GM10266 (cell line): ENCODE data around the gene CELA2B.
"Not testable (repeated sequence)": the region's sequence is repeated elsewhere in the genome, so short reads cannot be mapped to it uniquely, and the experiment has no call there.

Source experiments
- DNase-seq: peaks from one replicate; pipeline ENCODE4 v3.0.0; 2012; ENCODE audit errors: extremely low spot score
- TF ChIP-seq, protein P1 (sequence below): IDR thresholded peaks from 2 replicates; pipeline ENCODE4 v1.5.1; 2012; ENCODE audit warnings: mild to moderate bottlenecking, low read depth; ENCODE audit not compliant: control insufficient read depth, insufficient read depth; ENCODE audit errors: missing control alignments

CELA2B gene

GRCh38 chr1:15455522-15455921 is 20.4 kb upstream of the CELA2B start:
- TF ChIP-seq, protein P1, sequence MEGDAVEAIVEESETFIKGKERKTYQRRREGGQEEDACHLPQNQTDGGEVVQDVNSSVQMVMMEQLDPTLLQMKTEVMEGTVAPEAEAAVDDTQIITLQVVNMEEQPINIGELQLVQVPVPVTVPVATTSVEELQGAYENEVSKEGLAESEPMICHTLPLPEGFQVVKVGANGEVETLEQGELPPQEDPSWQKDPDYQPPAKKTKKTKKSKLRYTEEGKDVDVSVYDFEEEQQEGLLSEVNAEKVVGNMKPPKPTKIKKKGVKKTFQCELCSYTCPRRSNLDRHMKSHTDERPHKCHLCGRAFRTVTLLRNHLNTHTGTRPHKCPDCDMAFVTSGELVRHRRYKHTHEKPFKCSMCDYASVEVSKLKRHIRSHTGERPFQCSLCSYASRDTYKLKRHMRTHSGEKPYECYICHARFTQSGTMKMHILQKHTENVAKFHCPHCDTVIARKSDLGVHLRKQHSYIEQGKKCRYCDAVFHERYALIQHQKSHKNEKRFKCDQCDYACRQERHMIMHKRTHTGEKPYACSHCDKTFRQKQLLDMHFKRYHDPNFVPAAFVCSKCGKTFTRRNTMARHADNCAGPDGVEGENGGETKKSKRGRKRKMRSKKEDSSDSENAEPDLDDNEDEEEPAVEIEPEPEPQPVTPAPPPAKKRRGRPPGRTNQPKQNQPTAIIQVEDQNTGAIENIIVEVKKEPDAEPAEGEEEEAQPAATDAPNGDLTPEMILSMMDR: no peak
- no peak for DNase-seq

GRCh38 chr1:15456313-15456954 is 19.5 kb upstream of the CELA2B start, which contains the start of gene CELA2A:
Gene CELA2A (plus strand): TSS chr1:15456732. CDS start chr1:15456754, 22 bp downstream.
- TF ChIP-seq, protein P1: no peak

DNA sequence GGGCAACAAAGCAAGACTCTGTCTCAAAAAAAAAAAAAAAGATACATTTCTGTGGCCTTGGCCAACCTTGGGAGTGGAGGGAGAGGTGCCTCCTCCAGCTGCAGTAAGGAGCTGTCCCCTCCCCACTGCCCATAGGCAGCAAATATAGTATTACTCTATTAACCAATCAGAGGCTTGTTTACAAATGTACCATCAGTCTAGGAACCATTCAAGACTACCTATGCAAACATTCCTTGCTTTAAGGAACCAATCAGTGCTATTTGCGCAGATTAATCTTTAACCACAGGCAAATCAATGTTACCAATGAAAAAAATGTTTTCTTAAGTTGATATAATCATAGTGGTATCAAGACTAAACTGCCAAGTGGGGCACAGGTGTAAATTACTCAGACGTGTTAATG is 18.3 kb upstream of the CELA2B start:
- no peak for DNase-seq
- TF ChIP-seq, protein P1: no peak

More at GRCh38 chr1:15456313-15456954, 19.5 kb upstream of the CELA2B start, which contains the start of gene CELA2A:
- no peak for DNase-seq

DNA sequence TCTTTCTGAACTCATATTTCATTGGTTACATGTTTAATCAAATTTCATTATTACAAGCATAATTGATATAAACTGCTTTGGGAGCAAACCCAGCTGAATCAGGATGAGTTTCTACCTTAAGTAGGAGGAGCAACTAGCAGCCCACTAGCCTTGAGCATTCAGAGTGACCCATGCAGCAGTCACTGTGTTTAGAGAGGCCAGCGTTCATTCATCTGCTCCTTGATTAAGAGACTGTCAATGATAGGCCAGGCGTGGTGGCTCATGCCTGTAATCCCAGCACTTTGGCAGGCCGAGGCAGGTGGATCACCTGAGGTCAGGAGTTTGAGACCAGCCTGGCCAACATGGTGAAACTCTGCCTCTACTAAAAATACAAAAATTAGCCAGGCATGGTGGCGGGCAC is 17.5 kb upstream of the CELA2B start:
- DNase-seq: not testable (repeated sequence)

DNA sequence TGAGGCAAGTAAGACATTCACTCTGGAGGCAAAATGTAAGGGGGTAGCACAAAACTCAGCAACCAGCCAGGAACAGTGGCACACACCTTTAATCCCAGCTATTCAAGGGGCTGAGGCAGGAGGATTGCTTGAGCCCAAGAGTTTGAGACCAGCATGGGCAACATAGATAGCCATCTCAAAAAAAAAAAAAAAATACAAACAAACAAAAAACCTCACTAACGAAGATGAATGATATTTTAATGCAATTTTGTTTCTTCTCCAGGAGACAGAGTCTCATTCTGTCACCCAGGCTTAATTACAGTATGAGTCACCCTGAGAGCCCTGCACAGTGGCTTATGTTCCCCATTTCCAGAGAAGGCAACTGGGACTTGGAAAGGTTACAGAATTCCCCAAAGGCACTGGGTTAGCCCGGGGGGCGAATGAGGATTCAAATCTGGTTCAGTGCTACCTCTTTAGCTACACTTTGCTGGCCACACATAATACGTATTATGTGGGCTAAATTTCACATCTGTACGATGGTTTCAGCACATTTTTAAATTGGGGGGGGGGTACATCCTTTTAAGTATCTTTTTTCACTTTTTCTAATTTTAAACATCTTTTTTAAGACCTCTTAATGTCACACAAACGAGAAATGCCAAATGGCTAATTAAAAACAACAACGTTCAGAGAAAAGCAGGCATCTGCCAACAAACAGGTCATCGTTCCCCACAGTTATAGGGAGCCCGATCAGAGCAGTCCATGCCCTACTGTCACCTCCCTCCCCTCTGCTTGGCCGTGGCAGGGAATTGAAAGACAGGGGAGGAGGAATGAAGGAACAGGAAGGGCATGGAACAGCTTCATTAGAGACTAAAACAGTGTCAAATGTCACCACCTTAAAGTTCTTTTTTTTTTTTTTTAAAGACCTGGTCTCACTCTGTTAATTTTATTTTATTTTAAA is 15.9 kb upstream of the CELA2B start:
- TF ChIP-seq, protein P1: no peak
- no peak for DNase-seq

DNA sequence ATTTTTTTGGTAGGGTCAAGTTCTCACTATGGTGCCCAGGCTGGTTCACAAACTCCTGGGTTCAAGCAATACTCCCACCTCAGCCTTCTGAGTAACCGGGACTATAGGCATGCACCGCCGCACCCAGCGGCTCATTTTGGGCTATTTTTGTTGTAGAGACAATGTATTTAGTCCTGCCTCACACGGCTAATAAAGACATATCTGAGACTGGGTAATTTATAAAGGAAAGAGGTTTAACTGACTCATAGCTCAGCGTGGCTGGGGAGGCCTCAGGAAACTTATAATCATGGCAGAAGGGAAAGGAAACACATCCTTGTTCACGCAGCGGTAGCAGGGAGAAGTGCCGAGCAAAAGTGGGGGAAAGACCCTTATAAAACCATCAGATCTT is 15.2 kb upstream of the CELA2B start:
- TF ChIP-seq, protein P1: no peak
- DNase-seq: no peak

GRCh38 chr1:15463064-15463800 is 12.7 kb upstream of the CELA2B start:
- DNase-seq: not testable (repeated sequence)

GRCh38 chr1:15463926-15464322 is 12.0 kb upstream of the CELA2B start:
- not testable (repeated sequence) for DNase-seq
